Rectal smooth muscle tissue (tissue), 1 donor: ENCODE results near the gene CYFIP1.

ENCODE experiments used
- H3K27ac ChIP-seq: one replicate; pipeline ENCODE4 v1.7.0; 2013; ENCODE audit warnings: low read depth, low read length, inconsistent platforms
- H3K27me3 ChIP-seq: one replicate; pipeline ENCODE4 v1.7.0; 2013; ENCODE audit warnings: low read length; ENCODE audit not compliant: control insufficient read depth, insufficient read depth
- H3K36me3 ChIP-seq: one replicate; pipeline ENCODE4 v1.7.0; 2013; ENCODE audit warnings: low read length; ENCODE audit not compliant: control insufficient read depth, insufficient read depth
- H3K4me1 ChIP-seq: one replicate; pipeline ENCODE4 v1.7.0; 2013; ENCODE audit warnings: low read length; ENCODE audit not compliant: control insufficient read depth, insufficient read depth
- H3K4me3 ChIP-seq: one replicate; pipeline ENCODE4 v1.7.0; 2013; ENCODE audit warnings: low read length
- H3K9ac ChIP-seq: one replicate; pipeline ENCODE4 v1.7.0; 2013; ENCODE audit warnings: low read length

Gene CYFIP1

DNA sequence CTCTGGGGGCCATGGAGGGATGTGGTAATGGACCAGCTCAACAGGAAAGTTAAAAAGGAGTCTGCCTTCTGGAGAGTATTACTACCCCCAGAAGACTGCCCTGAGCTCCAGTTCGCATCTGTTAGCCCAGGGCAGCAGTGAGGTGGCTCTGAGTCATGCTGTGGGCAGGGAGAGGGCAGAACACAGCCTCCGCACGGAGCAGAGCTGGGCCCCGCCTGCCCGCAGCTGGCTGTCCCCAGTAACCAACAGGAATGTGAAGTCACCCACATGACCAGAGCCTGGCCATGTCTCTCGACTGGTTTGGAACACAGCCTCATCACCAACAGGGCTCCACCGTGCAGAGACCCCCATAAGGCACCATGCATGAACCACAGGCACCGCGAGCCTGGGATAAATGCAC lies 62.1 kb downstream of the CYFIP1 start:
- Histone ChIP-seq H3K9ac (no peak overlapping the region), H3K4me1 (no peaks in the 10 kb centered on the region), H3K27ac (no peak overlapping the region), H3K27me3 (no peaks in the 10 kb centered on the region), H3K4me3 (no peak overlapping the region), H3K36me3 (peaks cover 9% of the 10 kb centered on the region)

DNA sequence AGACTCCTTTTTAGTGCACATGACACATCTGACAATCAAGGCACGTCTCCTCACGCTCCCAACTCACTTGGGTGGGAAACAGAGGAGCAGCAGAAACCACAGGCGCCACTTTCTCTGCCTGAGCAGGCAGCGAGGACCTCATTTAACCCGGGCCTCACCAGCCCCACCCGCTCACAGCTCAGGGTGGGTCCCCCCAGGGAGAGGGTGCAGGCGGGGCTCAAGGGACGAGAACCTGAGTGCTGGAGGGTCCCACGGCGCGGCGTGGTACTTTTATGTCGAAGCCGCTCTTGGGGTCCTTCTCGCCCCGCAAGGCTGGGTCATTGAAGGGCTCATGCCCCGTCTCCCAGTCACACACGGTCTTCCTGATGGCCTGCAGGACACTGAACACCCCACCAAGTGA lies 62.6 kb downstream of the CYFIP1 start:
- H3K4me3 ChIP-seq: no peak overlapping the region
- H3K36me3 ChIP-seq: peaks cover 9% of the 10 kb centered on the region
- H3K9ac ChIP-seq: no peak overlapping the region
- no peaks in the 10 kb centered on the region for H3K27me3 ChIP-seq
- no peak overlapping the region for H3K27ac ChIP-seq
- H3K4me1 ChIP-seq: no peaks in the 10 kb centered on the region

DNA sequence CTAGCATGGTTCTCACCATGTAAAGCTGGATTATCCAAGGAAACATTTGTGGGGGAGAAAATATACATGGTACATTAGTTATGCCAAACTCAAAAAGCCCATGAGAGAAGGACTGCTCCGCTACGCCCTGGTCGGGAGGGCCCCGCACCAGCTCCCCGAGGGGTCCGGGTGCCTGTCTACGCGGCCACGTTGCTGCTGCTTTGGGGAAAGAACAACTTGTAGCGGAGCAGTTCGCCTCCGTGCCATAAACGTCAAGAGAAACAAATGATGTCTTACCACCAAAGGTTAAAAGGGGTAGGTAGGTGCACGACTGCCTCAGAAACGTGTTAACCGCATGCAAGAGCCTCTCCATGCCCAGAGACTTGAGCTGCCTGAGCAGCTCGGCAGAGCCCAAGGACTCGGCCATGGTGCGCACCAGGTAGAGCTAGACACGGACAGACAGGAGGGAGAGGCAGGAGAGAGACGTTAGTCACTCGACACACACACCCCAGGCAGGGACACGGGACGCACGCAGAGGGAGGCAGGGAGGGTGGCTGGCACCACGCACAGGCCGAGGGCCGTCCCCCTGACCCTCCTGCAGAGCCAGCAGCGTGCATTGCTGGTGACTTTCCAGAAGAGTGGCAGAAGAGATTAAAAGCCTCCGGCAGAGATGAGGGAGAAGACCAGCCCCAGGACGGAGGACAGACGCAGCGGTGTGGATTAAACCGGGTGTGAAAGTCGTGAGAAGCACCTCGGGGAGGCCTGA lies 63.4 kb downstream of the CYFIP1 start:
- peaks cover 9% of the 10 kb centered on the region for H3K36me3 ChIP-seq
- no peak overlapping the region for H3K27ac ChIP-seq
- no peak overlapping the region for H3K9ac ChIP-seq
- H3K27me3 ChIP-seq: no peaks in the 10 kb centered on the region
- H3K4me3 ChIP-seq: no peak overlapping the region
- no peaks in the 10 kb centered on the region for H3K4me1 ChIP-seq

DNA sequence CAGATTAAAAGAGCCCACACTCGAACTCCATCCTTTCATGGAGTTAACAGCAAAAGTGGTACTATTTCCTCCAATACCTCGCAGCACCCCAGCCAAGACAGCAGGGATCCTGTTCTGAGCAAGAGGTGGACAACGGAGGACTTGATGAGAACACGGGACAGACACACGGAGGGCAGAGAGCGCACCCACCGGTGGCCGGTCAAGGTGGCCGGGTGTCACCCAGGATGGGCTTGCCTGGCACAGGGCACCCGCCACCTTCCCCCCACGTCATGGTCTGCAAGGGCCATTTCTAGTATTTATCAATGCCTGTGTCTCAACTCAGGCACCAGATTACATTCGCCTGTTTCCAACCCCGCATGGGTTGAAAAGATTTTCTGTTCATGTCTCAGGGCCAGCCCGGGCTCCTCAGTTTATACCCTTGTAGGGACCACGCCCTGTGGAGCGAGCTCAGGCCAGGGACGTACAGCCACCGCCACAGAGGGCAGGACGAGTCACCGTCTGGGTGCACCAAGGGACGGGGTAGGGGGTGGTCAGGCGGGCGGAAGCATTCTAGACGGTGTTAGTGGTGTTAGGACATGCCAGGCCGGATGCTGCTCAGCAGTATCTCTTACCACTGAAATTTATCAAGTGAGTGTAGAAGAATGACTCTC lies 64.2 kb downstream of the CYFIP1 start:
- H3K36me3 ChIP-seq: peaks cover 12% of the 10 kb centered on the region
- H3K27me3 ChIP-seq: no peaks in the 10 kb centered on the region
- no peaks in the 10 kb centered on the region for H3K4me1 ChIP-seq
- H3K9ac ChIP-seq: no peak overlapping the region
- H3K4me3 ChIP-seq: no peak overlapping the region
- H3K27ac ChIP-seq: no peak overlapping the region

DNA sequence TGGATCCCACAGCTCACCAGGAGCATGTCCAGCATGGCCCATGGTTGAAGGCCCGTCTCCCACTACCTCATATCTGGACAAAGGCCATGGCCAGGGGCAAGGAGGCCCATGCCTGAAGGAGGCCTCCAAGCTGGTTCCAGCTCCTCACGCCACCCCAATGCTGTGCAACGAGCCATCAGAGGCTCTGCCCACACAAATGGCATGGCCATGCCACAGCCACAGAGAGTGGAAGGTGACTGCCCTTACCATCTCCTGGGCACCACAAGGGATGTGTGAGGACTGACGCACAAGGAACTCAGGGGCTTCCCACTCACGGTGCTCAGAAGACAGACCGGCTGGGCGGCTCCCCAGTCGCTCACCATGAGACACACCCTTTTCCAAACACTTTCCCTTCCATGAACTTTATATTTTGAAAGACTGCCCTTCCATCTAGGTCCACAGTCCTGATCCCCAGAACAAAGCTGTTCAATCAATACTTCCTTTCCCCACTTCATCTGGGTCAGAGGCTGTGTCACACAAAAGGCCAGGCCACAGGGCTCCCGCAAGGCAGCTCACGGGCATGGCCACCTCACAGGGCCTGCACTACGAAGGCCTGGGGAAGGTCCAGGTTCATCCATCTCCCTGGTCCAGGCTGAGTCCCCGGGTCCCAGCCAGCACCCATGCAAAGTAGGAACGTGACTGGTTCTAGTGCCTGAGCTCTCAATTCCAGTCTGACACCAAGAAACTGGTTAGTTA lies 66.4 kb downstream of the CYFIP1 start:
- Histone ChIP-seq H3K27ac (no peak overlapping the region), H3K4me1 (no peaks in the 10 kb centered on the region), H3K4me3 (no peak overlapping the region), H3K36me3 (peaks cover 20% of the 10 kb centered on the region), H3K9ac (no peak overlapping the region), H3K27me3 (no peaks in the 10 kb centered on the region)

DNA sequence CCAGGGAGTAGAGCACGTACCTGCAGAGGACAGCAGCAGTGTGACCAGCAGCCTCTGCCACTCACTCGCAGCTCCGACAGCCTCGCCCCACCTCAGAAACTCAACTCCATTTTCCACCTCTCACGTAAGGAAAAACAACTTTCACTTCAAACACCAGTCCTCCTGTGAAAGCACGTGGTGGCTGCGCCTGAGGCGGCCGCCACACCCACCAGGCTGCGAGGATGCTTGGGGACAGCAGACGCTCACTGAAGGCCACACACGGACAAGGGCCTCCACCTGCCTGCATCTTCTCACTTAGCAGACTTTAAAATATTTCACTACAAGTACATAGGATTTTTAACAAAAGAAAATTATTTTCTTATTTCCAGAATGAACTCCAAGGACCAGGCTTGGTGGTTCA lies 67.9 kb downstream of the CYFIP1 start:
- no peak overlapping the region for H3K4me3 ChIP-seq
- H3K36me3 ChIP-seq: peaks cover 26% of the 10 kb centered on the region
- H3K4me1 ChIP-seq: no peaks in the 10 kb centered on the region
- no peak overlapping the region for H3K9ac ChIP-seq
- H3K27me3 ChIP-seq: no peaks in the 10 kb centered on the region
- H3K27ac ChIP-seq: no peak overlapping the region

DNA sequence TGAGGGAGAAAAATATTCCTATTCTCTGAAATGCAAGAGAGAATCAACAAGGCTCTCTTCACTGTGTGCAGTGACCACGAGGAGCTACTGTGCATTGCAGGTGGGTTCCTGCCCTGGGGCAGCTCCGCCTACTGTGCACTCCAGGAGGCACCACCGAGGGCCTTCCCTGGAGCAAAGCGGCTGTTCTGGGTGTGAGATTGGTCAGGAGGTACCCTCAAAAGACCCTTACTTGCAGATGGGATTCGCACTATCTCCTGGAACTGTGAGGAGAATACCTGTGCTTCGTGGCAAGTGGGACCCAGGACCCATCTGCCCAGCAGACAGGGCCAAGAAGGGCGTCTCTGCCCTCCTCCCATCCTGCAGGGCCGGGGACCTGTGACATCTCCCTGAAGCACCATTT lies 68.9 kb downstream of the CYFIP1 start:
- Histone ChIP-seq H3K9ac (no peak overlapping the region), H3K36me3 (peaks cover 23% of the 10 kb centered on the region), H3K4me1 (no peaks in the 10 kb centered on the region), H3K4me3 (no peak overlapping the region), H3K27me3 (no peaks in the 10 kb centered on the region), H3K27ac (no peak overlapping the region)

DNA sequence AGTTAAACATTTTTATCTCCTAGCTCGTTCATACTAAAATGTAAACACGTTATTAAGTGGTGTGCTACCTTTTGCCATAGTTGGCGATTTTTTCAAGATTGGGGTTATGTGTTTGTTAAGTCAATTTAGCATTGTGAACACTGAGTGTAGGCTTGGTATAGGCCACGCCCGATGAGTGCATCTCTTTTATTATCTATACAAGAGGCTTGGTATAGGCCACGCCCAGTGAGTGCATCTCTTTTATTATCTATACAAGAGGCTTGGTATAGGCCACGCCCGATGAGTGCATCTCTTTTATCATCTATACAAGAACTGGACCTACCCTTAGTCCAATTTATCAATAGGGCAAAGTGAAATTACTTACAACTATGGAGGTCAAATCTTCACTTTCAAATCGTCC lies 71.3 kb downstream of the CYFIP1 start:
- H3K4me3 ChIP-seq: no peak overlapping the region
- H3K9ac ChIP-seq: no peak overlapping the region
- H3K27me3 ChIP-seq: no peaks in the 10 kb centered on the region
- H3K36me3 ChIP-seq: peaks cover 23% of the 10 kb centered on the region
- H3K4me1 ChIP-seq: no peaks in the 10 kb centered on the region
- no peak overlapping the region for H3K27ac ChIP-seq

DNA sequence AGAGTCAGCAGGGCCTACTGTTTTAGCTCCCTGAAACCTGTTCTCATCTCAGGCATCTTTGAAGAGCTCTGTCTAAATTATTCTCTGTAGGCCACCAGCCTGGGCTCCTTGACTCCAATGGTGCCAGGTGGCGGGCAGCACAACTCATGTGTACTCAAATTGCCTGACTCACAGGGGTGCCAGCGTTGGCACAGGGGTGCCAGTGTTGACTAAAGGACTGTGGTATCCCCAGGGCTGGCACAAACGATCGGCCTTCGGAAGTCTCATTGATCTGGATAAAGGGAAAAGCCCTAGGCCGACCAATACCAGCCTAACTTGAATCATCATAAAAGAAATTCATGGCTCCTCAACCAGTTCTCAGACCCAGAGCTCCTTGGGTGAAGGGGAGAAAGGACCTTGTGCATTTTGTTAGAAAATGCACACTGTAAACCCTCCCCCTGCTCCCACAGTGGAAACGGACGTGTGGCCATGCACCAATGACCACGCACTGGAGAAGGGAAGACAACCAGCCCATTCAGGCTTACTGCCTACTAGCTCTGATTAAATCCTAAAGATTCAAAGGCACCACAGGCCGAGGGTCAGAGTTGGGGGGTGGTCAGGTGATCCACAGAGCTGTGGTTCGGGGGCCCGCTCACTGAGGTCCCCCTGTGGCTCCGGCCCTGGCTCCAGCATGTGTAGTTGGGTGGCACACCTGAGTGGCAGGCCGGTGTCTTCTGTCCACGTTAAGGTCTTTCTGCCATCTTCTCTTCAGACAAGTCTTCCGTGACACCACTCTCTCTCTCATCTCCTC lies 72.8 kb downstream of the CYFIP1 start:
- H3K4me1 ChIP-seq: no peaks in the 10 kb centered on the region
- peaks cover 34% of the 10 kb centered on the region for H3K36me3 ChIP-seq

DNA sequence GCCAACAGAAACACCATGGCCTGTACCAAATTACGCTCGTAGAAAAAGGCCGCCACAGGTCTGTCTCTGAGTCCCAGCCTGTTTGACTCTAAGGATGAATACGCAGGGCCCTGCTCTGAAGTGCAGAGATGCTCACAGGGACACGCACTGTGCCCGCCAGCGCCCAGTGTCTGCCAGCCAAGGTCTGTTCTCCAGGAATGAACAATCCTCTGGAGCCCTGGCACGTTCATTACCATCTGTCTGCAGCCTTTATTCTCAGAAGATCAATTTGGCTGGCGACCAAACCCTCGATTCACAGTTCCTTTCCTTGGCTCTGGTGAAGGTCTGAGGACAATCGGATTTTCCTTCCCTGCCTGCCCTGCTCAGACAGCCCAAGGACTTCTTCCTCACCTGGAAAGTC lies 75.4 kb downstream of the CYFIP1 start:
- Histone ChIP-seq H3K27me3 (no peaks in the 10 kb centered on the region), H3K4me1 (no peaks in the 10 kb centered on the region), H3K36me3 (peaks cover 28% of the 10 kb centered on the region), H3K9ac (no peak overlapping the region), H3K4me3 (no peak overlapping the region), H3K27ac (no peak overlapping the region)

More for the DNA sequence above, 72.8 kb downstream of the CYFIP1 start:
- no peak overlapping the region for H3K4me3 ChIP-seq
- H3K27me3 ChIP-seq: no peaks in the 10 kb centered on the region
- H3K27ac ChIP-seq: no peak overlapping the region
- no peak overlapping the region for H3K9ac ChIP-seq

DNA sequence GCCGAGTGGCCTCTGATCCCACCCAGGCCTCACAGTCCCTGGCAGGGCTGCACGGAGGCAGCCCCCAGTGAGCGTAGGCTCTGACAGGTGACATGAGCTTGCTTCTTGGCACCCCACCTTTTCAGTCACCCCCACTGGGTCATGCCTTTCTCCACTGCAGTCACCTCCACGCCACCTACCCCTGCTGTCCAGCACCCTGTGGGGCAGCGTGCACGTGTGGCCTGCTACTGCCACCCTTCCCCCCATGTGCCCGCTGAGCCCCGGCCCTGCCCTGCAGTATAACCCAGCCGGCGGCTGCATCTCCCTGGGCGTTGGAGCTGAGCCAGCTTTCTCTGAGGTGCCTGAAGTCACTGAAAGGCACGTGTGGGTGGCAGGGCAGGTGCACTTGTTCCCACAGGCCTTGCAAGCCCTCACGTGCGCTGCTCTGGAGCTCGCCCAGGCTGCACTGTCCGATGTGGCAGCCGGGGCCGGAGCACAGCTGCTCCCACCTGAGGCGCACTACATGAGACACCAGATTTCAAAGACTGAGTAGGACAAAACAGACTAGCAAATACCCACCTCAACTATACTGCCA lies 76.1 kb downstream of the CYFIP1 start:
- H3K4me1 ChIP-seq: no peaks in the 10 kb centered on the region
- no peak overlapping the region for H3K27ac ChIP-seq
- H3K9ac ChIP-seq: no peak overlapping the region
- H3K27me3 ChIP-seq: no peaks in the 10 kb centered on the region
- H3K4me3 ChIP-seq: no peak overlapping the region
- peaks cover 25% of the 10 kb centered on the region for H3K36me3 ChIP-seq

DNA sequence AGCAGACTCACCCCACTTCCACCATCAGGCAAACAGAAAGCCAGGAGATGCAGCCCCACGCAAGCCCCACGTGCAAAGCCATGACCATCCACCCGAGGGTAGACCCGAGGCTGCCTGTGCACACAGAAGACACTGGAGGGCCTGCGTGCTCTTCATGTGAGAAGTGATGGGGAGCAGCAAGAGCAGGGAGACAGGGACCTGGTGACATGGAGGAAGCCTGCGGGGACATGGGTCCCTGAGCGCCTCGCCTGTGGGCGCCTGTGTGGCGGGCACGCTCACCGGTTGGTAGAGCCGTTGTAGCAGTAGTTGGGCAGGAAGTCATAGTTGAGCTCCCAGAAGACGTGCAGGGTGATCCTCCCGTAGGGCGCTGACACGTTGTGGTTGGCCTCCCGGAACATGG lies 76.7 kb downstream of the CYFIP1 start:
- Histone ChIP-seq H3K27me3 (no peaks in the 10 kb centered on the region), H3K4me3 (no peak overlapping the region), H3K4me1 (no peaks in the 10 kb centered on the region), H3K36me3 (peaks cover 21% of the 10 kb centered on the region), H3K9ac (no peak overlapping the region), H3K27ac (no peak overlapping the region)
